Activated naive CD8-positive, alpha-beta T cell treated with anti-CD3 and anti-CD28 coated beads, Interleukin-2, amount 50 U/mL, for 24 hours (primary cell): ENCODE measurements around the gene IRF2.

Experiments used
- ATAC-seq: fragments of 150-1000 bp; cut with Tn5 transposase; one replicate; pipeline ENCODE4 v1.10.0; 2021
- DNase-seq: peaks from one replicate; pipeline ENCODE4 v3.0.0; 2021
- H3K27ac Mint-ChIP-seq: one replicate; pipeline ENCODE4 v1.8.0; 2021; ENCODE audit warnings: mild to moderate bottlenecking, mixed read lengths
- H3K27me3 Mint-ChIP-seq: one replicate; pipeline ENCODE4 v1.8.0; 2021; ENCODE audit warnings: mixed read lengths
- H3K36me3 Mint-ChIP-seq: one replicate; pipeline ENCODE4 v1.8.0; 2021; ENCODE audit warnings: low read depth, mixed read lengths
- H3K4me1 Mint-ChIP-seq: one replicate; pipeline ENCODE4 v1.8.0; 2021; ENCODE audit warnings: mixed read lengths
- H3K4me3 Mint-ChIP-seq: one replicate; pipeline ENCODE4 v1.8.0; 2021; ENCODE audit warnings: mild to moderate bottlenecking, moderate library complexity, mixed read lengths
- H3K9me3 Mint-ChIP-seq: one replicate; pipeline ENCODE4 v1.8.0; 2021; ENCODE audit warnings: mixed read lengths

Gene IRF2

GRCh38 chr4:184395451-184395917 is 78.9 kb downstream of the IRF2 start:
- Mint-ChIP-seq H3K27ac (no peak overlapping the region), H3K4me1 (peaks cover 44% of the 10 kb centered on the region), H3K4me3 (no peak overlapping the region), H3K9me3 (no peaks in the 10 kb centered on the region), H3K36me3 (peaks cover 69% of the 10 kb centered on the region), H3K27me3 (no peaks in the 10 kb centered on the region)
- DNase-seq (no peak), ATAC-seq (no peak)

DNA sequence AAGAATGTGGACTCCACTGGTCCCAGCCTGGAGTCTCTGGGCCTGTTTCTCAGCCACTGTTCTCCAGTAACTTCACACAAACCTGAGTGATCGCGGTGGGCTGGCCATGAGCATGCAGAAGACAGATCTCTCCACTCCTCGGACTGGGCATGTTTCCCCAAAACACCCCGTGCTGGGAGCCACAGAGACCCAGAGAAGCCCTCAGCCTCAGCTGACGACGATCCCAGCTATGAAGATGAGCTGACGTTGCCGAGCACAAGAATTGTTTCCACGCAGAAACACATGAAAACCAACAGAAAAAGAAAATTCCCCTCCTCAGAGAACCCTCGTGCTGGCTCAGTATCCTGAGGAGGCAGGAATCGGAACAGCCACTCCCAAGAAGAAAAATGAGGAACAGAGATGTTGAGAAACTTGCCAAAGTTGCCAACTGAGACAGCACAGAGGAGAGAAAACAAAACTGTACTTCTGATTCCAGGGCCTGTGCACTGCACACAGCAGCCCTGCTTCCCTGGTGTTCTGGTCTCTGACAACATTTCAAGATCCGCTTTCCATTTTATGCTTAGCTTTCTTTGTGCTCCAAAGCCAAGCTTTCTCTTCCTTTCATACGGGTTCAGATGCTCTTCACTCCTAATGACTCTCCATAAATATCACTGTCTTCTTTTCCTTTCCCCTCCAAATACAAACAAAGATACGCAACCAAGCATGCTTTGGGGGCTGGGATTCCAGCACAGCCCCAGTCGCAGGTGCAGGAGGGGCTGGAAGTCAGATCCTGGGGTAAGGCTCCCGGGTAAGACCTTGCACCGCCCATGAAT is 81.4 kb downstream of the IRF2 start:
- no peak for DNase-seq
- Mint-ChIP-seq H3K36me3 (peaks cover 73% of the 10 kb centered on the region), H3K4me3 (no peak overlapping the region), H3K9me3 (no peaks in the 10 kb centered on the region), H3K4me1 (peaks cover 37% of the 10 kb centered on the region), H3K27ac (no peak overlapping the region), H3K27me3 (no peaks in the 10 kb centered on the region)
- no peak for ATAC-seq

- H3K36me3 Mint-ChIP-seq = peaks cover 72% of the 10 kb centered on the region
- H3K27me3 Mint-ChIP-seq = no peaks in the 10 kb centered on the region
- H3K4me1 Mint-ChIP-seq = peaks cover 30% of the 10 kb centered on the region
- ATAC-seq (no peak), DNase-seq (no peak)
- no peak overlapping the region for H3K27ac Mint-ChIP-seq
- H3K4me3 Mint-ChIP-seq = no peak overlapping the region
- no peaks in the 10 kb centered on the region for H3K9me3 Mint-ChIP-seq
Measured at GRCh38 chr4:184392316-184392715, 82.0 kb downstream of the IRF2 start.

- Mint-ChIP-seq H3K27me3 (no peaks in the 10 kb centered on the region), H3K4me3 (no peak overlapping the region), H3K9me3 (no peaks in the 10 kb centered on the region), H3K36me3 (peaks cover 63% of the 10 kb centered on the region), H3K27ac (no peak overlapping the region), H3K4me1 (peaks cover 31% of the 10 kb centered on the region)
- DNase-seq (no peak), ATAC-seq (no peak)
Measured at GRCh38 chr4:184389978-184390900, 84.1 kb downstream of the IRF2 start.

GRCh38 chr4:184388106-184388505 is 86.2 kb downstream of the IRF2 start:
- peaks cover 52% of the 10 kb centered on the region for H3K36me3 Mint-ChIP-seq
- no peak overlapping the region for H3K4me3 Mint-ChIP-seq
- H3K9me3 Mint-ChIP-seq = no peaks in the 10 kb centered on the region
- ATAC-seq = no peak
- DNase-seq = no peak
- peaks cover 45% of the 10 kb centered on the region for H3K4me1 Mint-ChIP-seq
- no peak overlapping the region for H3K27ac Mint-ChIP-seq
- no peaks in the 10 kb centered on the region for H3K27me3 Mint-ChIP-seq

- Mint-ChIP-seq H3K9me3 (no peaks in the 10 kb centered on the region), H3K4me3 (no peak overlapping the region), H3K27ac (peak overlapping the region; percentile 36), H3K36me3 (peaks cover 44% of the 10 kb centered on the region), H3K27me3 (no peaks in the 10 kb centered on the region), H3K4me1 (peaks cover 50% of the 10 kb centered on the region)
- ATAC-seq (no peak), DNase-seq (no peak)
Measured at GRCh38 chr4:184387351-184387750, 87.0 kb downstream of the IRF2 start.

DNA sequence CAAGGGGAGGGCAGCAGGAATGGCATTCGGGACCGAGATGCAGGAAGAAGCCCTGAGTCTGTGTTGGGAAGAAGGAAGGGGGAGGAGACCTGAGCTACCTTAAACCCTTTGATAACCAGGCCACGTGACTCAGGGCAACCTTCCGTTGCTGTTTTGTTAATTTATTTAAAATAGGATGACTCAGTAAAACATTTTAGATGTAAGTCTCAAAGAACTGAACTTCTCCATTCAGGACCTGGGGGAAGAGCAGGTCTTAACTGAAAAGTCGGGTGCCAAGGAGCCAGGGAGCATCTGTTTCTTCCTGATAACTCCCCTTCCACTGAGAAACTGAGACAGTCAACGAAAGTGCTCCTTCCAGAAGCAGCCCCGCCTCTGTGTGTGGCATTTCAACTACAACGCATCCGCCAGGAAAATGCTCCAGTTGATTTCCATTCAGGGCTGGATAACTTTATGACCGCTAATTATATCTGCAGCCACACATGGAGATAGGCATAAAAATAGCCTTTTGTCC is 88.0 kb downstream of the IRF2 start:
- DNase-seq (no peak), ATAC-seq (no peak)
- Mint-ChIP-seq H3K36me3 (peaks cover 37% of the 10 kb centered on the region), H3K9me3 (no peaks in the 10 kb centered on the region), H3K27me3 (no peaks in the 10 kb centered on the region), H3K27ac (peak overlapping the region; percentile 48), H3K4me1 (peaks cover 60% of the 10 kb centered on the region), H3K4me3 (no peak overlapping the region)

DNA sequence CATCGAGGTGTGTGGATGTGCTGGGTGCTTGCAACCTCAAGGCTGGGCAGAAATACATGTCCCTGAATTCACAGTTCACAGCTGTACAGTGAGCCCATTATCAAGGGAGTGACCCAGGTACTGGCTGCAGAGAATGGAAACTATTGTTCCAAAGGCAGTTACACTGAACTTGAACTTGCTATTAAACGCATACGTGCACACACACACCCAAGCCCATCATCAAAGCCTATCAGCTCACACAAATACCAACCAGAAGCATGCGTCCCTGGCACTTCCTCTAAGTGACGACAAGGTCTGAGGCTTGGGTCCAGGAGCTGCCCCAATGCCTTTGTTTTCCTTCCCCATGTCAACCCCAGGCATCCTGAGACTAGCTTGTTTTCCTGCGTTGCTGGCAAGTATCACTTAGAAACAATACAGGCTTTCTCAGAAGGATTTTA is 88.6 kb downstream of the IRF2 start:
- no peak for DNase-seq
- Mint-ChIP-seq H3K27me3 (no peaks in the 10 kb centered on the region), H3K27ac (peak overlapping the region; percentile 48), H3K4me3 (no peak overlapping the region), H3K9me3 (no peaks in the 10 kb centered on the region), H3K4me1 (peaks cover 61% of the 10 kb centered on the region), H3K36me3 (peaks cover 35% of the 10 kb centered on the region)
- ATAC-seq = no peak

GRCh38 chr4:184384810-184385557 is 89.4 kb downstream of the IRF2 start:
- no peak overlapping the region for H3K27ac Mint-ChIP-seq
- peaks cover 39% of the 10 kb centered on the region for H3K36me3 Mint-ChIP-seq
- no peaks in the 10 kb centered on the region for H3K9me3 Mint-ChIP-seq
- no peak for ATAC-seq
- no peaks in the 10 kb centered on the region for H3K27me3 Mint-ChIP-seq
- H3K4me3 Mint-ChIP-seq = no peak overlapping the region
- peaks cover 66% of the 10 kb centered on the region for H3K4me1 Mint-ChIP-seq
- no peak for DNase-seq

- DNase-seq = no peak
- H3K27me3 Mint-ChIP-seq = no peaks in the 10 kb centered on the region
- H3K27ac Mint-ChIP-seq = peak overlapping the region; percentile 76
- H3K36me3 Mint-ChIP-seq = peaks cover 35% of the 10 kb centered on the region
- H3K4me3 Mint-ChIP-seq = peak overlapping the region; percentile 32
- no peaks in the 10 kb centered on the region for H3K9me3 Mint-ChIP-seq
- ATAC-seq = peak; percentile 26
- peaks cover 66% of the 10 kb centered on the region for H3K4me1 Mint-ChIP-seq
Measured at GRCh38 chr4:184384056-184384809, 90.1 kb downstream of the IRF2 start.

- DNase-seq = no peak
- H3K4me3 Mint-ChIP-seq = no peak overlapping the region
- no peaks in the 10 kb centered on the region for H3K9me3 Mint-ChIP-seq
- peaks cover 28% of the 10 kb centered on the region for H3K36me3 Mint-ChIP-seq
- peaks cover 69% of the 10 kb centered on the region for H3K4me1 Mint-ChIP-seq
- H3K27ac Mint-ChIP-seq = peak overlapping the region; percentile 76
- ATAC-seq = no peak
- H3K27me3 Mint-ChIP-seq = no peaks in the 10 kb centered on the region
Measured at GRCh38 chr4:184383497-184384055, 90.8 kb downstream of the IRF2 start.

DNA sequence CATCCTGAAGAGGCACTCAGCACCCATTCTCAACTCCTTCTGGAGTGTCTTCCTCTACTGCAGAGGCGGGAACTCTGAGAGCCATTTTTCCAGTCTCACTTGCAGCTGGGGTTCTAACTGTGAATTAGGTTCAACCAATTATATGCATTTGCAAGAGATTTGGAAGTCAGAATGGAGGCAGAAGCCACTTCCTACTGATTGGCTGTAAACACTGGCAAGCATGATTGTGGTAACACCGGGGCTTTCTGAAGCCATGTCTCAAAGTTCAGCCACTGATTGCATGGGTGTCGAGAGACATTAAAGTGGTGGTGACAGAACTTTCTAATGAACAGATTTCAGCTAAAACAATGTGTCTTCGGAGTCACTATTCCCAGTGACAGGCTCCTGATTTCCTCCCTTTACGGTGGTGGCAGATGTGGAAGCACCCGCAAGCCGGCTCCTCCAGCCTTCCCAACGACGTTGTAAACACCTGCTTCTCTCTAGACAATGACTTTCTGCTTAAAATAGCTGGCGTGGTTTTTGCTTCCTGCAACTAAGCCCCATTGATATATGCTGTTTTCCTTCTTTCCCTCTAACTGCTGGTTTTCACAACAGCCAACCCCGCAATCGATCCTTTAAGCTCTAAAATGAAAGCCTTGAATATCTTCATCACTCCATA is 92.0 kb downstream of the IRF2 start:
- no peak for DNase-seq
- Mint-ChIP-seq H3K4me1 (peaks cover 69% of the 10 kb centered on the region), H3K36me3 (peaks cover 18% of the 10 kb centered on the region), H3K27ac (peak overlapping the region; percentile 51), H3K27me3 (no peaks in the 10 kb centered on the region), H3K9me3 (no peaks in the 10 kb centered on the region), H3K4me3 (peak overlapping the region; percentile 46)
- ATAC-seq = peak; percentile 68

- H3K36me3 Mint-ChIP-seq = peaks cover 14% of the 10 kb centered on the region
- no peak overlapping the region for H3K4me3 Mint-ChIP-seq
- no peak for DNase-seq
- ATAC-seq = no peak
- H3K9me3 Mint-ChIP-seq = no peaks in the 10 kb centered on the region
- H3K4me1 Mint-ChIP-seq = peaks cover 57% of the 10 kb centered on the region
- H3K27ac Mint-ChIP-seq = no peak overlapping the region
- no peaks in the 10 kb centered on the region for H3K27me3 Mint-ChIP-seq
Measured at GRCh38 chr4:184380707-184381106, 93.6 kb downstream of the IRF2 start.
